T-helper 17 cell (primary cell): ENCODE measurements around the gene SLC38A9. TPM values are rescaled to one million over a fixed set of nuclear protein-coding genes. Genes with fewer than 3 reads are reported as not detected.
"Not testable (repeated sequence)": the region's sequence is repeated elsewhere in the genome, so short reads cannot be mapped to it uniquely, and the experiment has no call there.

Experiments
- ATAC-seq: fragments of 150-1000 bp; cut with Tn5 transposase; 2 replicates; pipeline ENCODE4 v1.10.0; 2021; ENCODE audit warnings: mild to moderate bottlenecking, moderate library complexity
- DNase-seq, 3 donors: peaks; one replicate each; pipeline versions ENCODE4 v3.0.0 to v3.0.0-alpha.2; 2020 to 2021
- H3K9me3 ChIP-seq: one replicate; pipeline ENCODE4 v1.7.0; 2013; ENCODE audit warnings: low read length, mild to moderate bottlenecking; ENCODE audit not compliant: control insufficient read depth, poor library complexity, severe bottlenecking
- H3K27ac Mint-ChIP-seq: one replicate; pipeline ENCODE4 v1.8.0; 2022; ENCODE audit warnings: mild to moderate bottlenecking, moderate library complexity, mixed read lengths
- H3K27me3 Mint-ChIP-seq: one replicate; pipeline ENCODE4 v1.8.0; 2022; ENCODE audit warnings: mixed read lengths
- H3K36me3 Mint-ChIP-seq: one replicate; pipeline ENCODE4 v1.8.0; 2022; ENCODE audit warnings: low read depth, mixed read lengths
- H3K4me1 Mint-ChIP-seq: one replicate; pipeline ENCODE4 v1.8.0; 2022; ENCODE audit warnings: mild to moderate bottlenecking, mixed read lengths
- H3K4me3 Mint-ChIP-seq: one replicate; pipeline ENCODE4 v1.8.0; 2022; ENCODE audit warnings: mild to moderate bottlenecking, moderate library complexity, mixed read lengths
- total RNA-seq, 4 donors: library from RNA in 2 of 4; stranded (reverse) in 2 of 4; gene quantifications; one replicate each; pipeline ENCODE4 v1.2.3 and lab custom pipeline; 2022 to 2026

SLC38A9 gene
- total RNA-seq, 2 donors from 2014 or later: 15.7 to 19.0 TPM

GRCh38 chr5:55699041-55699688 is 13.0 kb downstream of the SLC38A9 start:
- no peak overlapping the region for H3K4me3 Mint-ChIP-seq
- ATAC-seq (no peak), DNase-seq (no peak)
- H3K27me3 Mint-ChIP-seq: no peaks in the 10 kb centered on the region
- peaks cover 2% of the 10 kb centered on the region for H3K36me3 Mint-ChIP-seq
- peaks cover 12% of the 10 kb centered on the region for H3K4me1 Mint-ChIP-seq
- peak overlapping the region; percentile 53 for H3K27ac Mint-ChIP-seq
- no peaks in the 10 kb centered on the region for H3K9me3 ChIP-seq

GRCh38 chr5:55696704-55697103 is 15.4 kb downstream of the SLC38A9 start:
- not testable (repeated sequence) for H3K4me3 Mint-ChIP-seq, H3K27me3 Mint-ChIP-seq, DNase-seq, H3K36me3 Mint-ChIP-seq, ATAC-seq, H3K27ac Mint-ChIP-seq, H3K9me3 ChIP-seq
- peaks cover 10% of the 10 kb centered on the region for H3K4me1 Mint-ChIP-seq

GRCh38 chr5:55694152-55694830 is 17.8 kb downstream of the SLC38A9 start:
- Mint-ChIP-seq H3K27ac (peak overlapping the region; percentile 60), H3K4me1 (peaks cover 9% of the 10 kb centered on the region), H3K27me3 (no peaks in the 10 kb centered on the region), H3K36me3 (no peaks in the 10 kb centered on the region), H3K4me3 (no peak overlapping the region)
- no peaks in the 10 kb centered on the region for H3K9me3 ChIP-seq
- no peak for DNase-seq
- ATAC-seq: no peak

- no peak for DNase-seq
- Mint-ChIP-seq H3K27ac (no peak overlapping the region), H3K36me3 (no peaks in the 10 kb centered on the region), H3K27me3 (no peaks in the 10 kb centered on the region), H3K4me3 (no peak overlapping the region), H3K4me1 (peaks cover 8% of the 10 kb centered on the region)
- H3K9me3 ChIP-seq: no peaks in the 10 kb centered on the region
- no peak for ATAC-seq
Observed at GRCh38 chr5:55692509-55692908, 19.6 kb downstream of the SLC38A9 start.

GRCh38 chr5:55692106-55692417 is 20.1 kb downstream of the SLC38A9 start:
- H3K4me3 Mint-ChIP-seq: no peak overlapping the region
- no peak overlapping the region for H3K27ac Mint-ChIP-seq
- no peaks in the 10 kb centered on the region for H3K9me3 ChIP-seq
- H3K36me3 Mint-ChIP-seq: no peaks in the 10 kb centered on the region
- H3K4me1 Mint-ChIP-seq: peaks cover 8% of the 10 kb centered on the region
- ATAC-seq (no peak), DNase-seq (no peak)
- H3K27me3 Mint-ChIP-seq: no peaks in the 10 kb centered on the region

GRCh38 chr5:55691265-55692105 is 20.6 kb downstream of the SLC38A9 start:
- no peak for DNase-seq
- ATAC-seq: peak; percentile 36
- Mint-ChIP-seq H3K4me3 (no peak overlapping the region), H3K27ac (peak overlapping the region; percentile 49), H3K27me3 (no peaks in the 10 kb centered on the region), H3K4me1 (peaks cover 8% of the 10 kb centered on the region), H3K36me3 (no peaks in the 10 kb centered on the region)
- H3K9me3 ChIP-seq: no peaks in the 10 kb centered on the region

- DNase-seq (no peak), ATAC-seq (no peak)
- H3K9me3 ChIP-seq: no peaks in the 10 kb centered on the region
- Mint-ChIP-seq H3K4me1 (peaks cover 6% of the 10 kb centered on the region), H3K36me3 (peaks cover 5% of the 10 kb centered on the region), H3K27ac (no peak overlapping the region), H3K27me3 (no peaks in the 10 kb centered on the region), H3K4me3 (no peak overlapping the region)
Observed at GRCh38 chr5:55682071-55682470, 30.1 kb downstream of the SLC38A9 start.

- Mint-ChIP-seq H3K36me3 (peaks cover 5% of the 10 kb centered on the region), H3K27me3 (no peaks in the 10 kb centered on the region), H3K27ac (no peak overlapping the region), H3K4me1 (peaks cover 6% of the 10 kb centered on the region), H3K4me3 (no peak overlapping the region)
- no peak for DNase-seq
- H3K9me3 ChIP-seq: no peaks in the 10 kb centered on the region
- no peak for ATAC-seq
Observed at GRCh38 chr5:55681301-55681700, 30.8 kb downstream of the SLC38A9 start.

GRCh38 chr5:55680353-55680752 is 31.8 kb downstream of the SLC38A9 start:
- H3K4me1 Mint-ChIP-seq: peaks cover 6% of the 10 kb centered on the region
- no peak overlapping the region for H3K4me3 Mint-ChIP-seq
- DNase-seq (no peak), ATAC-seq (no peak)
- H3K36me3 Mint-ChIP-seq: peaks cover 4% of the 10 kb centered on the region
- no peaks in the 10 kb centered on the region for H3K27me3 Mint-ChIP-seq
- no peak overlapping the region for H3K27ac Mint-ChIP-seq
- H3K9me3 ChIP-seq: no peaks in the 10 kb centered on the region

GRCh38 chr5:55679556-55679955 is 32.6 kb downstream of the SLC38A9 start:
- H3K9me3 ChIP-seq: no peaks in the 10 kb centered on the region
- Mint-ChIP-seq H3K27ac (no peak overlapping the region), H3K27me3 (no peaks in the 10 kb centered on the region), H3K36me3 (peaks cover 4% of the 10 kb centered on the region), H3K4me1 (peaks cover 6% of the 10 kb centered on the region), H3K4me3 (no peak overlapping the region)
- DNase-seq (no peak), ATAC-seq (no peak)

GRCh38 chr5:55675119-55675518 is 37.0 kb downstream of the SLC38A9 start:
- no peak overlapping the region for H3K4me3 Mint-ChIP-seq
- DNase-seq: no peak
- no peaks in the 10 kb centered on the region for H3K4me1 Mint-ChIP-seq
- H3K9me3 ChIP-seq: no peaks in the 10 kb centered on the region
- no peaks in the 10 kb centered on the region for H3K36me3 Mint-ChIP-seq
- no peak for ATAC-seq
- H3K27ac Mint-ChIP-seq: no peak overlapping the region
- H3K27me3 Mint-ChIP-seq: no peaks in the 10 kb centered on the region

- DNase-seq: no peak
- Mint-ChIP-seq H3K27ac (no peak overlapping the region), H3K4me1 (no peaks in the 10 kb centered on the region), H3K36me3 (no peaks in the 10 kb centered on the region), H3K4me3 (no peak overlapping the region), H3K27me3 (no peaks in the 10 kb centered on the region)
- H3K9me3 ChIP-seq: no peaks in the 10 kb centered on the region
- no peak for ATAC-seq
Observed at GRCh38 chr5:55674340-55674739, 37.8 kb downstream of the SLC38A9 start.

- no peaks in the 10 kb centered on the region for H3K36me3 Mint-ChIP-seq
- no peak overlapping the region for H3K4me3 Mint-ChIP-seq
- H3K27ac Mint-ChIP-seq: no peak overlapping the region
- H3K9me3 ChIP-seq: no peaks in the 10 kb centered on the region
- H3K4me1 Mint-ChIP-seq: no peaks in the 10 kb centered on the region
- no peak for ATAC-seq
- H3K27me3 Mint-ChIP-seq: no peaks in the 10 kb centered on the region
- DNase-seq: no peak
Observed at GRCh38 chr5:55672477-55672911, 39.6 kb downstream of the SLC38A9 start.
